ENCODE measurements around the gene DCLK3.

Gene DCLK3

GRCh38 chr3:36677331-36678007 lies 86.9 kb downstream of the DCLK3 start:
- DNase-seq (ENCODE audit: low read depth), result no peak

GRCh38 chr3:36674816-36675215 lies 89.5 kb downstream of the DCLK3 start:
- no peak for DNase-seq (ENCODE audit: low read depth)

- no peak for DNase-seq (ENCODE audit: low read depth)
These were observed 94.6 kb downstream of the DCLK3 start for GRCh38 chr3:36669764-36670163.

- no peak for DNase-seq (ENCODE audit: low read depth)
These were observed 98.2 kb downstream of the DCLK3 start for GRCh38 chr3:36666166-36666565.

GRCh38 chr3:36663666-36664291 lies 100.6 kb downstream of the DCLK3 start:
- DNase-seq (ENCODE audit: low read depth), result no peak

- DNase-seq (ENCODE audit: low read depth), result no peak
These were observed 101.7 kb downstream of the DCLK3 start for GRCh38 chr3:36662626-36663025.
